ENCODE data around the gene SLC39A12.

SLC39A12 gene

DNA sequence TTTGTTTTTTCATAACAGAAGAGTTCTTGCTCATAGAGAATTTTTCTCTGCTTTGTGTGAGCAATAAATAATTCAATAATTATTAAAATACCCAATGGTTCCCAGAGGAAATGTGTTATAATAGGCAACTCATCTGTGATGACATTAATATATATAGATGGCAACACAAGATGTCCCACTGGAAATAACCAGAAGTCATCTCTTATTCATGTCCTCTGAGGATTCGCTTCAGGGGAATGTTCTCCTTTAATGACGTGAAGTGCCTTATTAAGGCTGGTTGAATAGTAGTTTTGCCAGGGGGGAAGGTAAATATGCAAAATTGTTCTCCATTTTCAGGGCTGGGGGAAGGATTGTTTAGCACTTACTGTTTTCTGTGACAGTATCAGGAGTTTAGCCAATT is 3.1 kb downstream of the SLC39A12 start:
- Histone ChIP-seq H2AFZ (ENCODE audit: low read depth, low read length, severe bottlenecking) (no peak overlapping the region), H3F3A (ENCODE audit: insufficient read depth) (no peaks in the 10 kb centered on the region), H3K79me2 (ENCODE audit: insufficient read depth, low read length) (no peaks in the 10 kb centered on the region), H3K9ac (ENCODE audit: low read length) (no peak overlapping the region), H4K20me1 (ENCODE audit: low read depth, low read length) (no peaks in the 10 kb centered on the region), H3K27me3 (ENCODE audit: low read length) (no peaks in the 10 kb centered on the region), H3K4me2 (ENCODE audit: low read depth, low read length, poor library complexity, severe bottlenecking) (no peak overlapping the region), H3K9me3 (ENCODE audit: insufficient read depth, low read length) (no peaks in the 10 kb centered on the region), H3K27ac (ENCODE audit: low read depth, low read length) (no peak overlapping the region), H3K9me2 (replicated peaks; ENCODE audit: insufficient read depth, low read length) (no peaks in the 10 kb centered on the region), H3K4me3 (ENCODE audit: insufficient read depth, low read length, poor library complexity, severe bottlenecking) (no peak overlapping the region), H3K36me3 (ENCODE audit: low read length) (no peaks in the 10 kb centered on the region)
- no peak for TF ChIP-seq EZH2phosphoT487 (conservative IDR thresholded peaks at IDR 0.05; ENCODE audit: low read length)
- TF ChIP-seq, protein P1, sequence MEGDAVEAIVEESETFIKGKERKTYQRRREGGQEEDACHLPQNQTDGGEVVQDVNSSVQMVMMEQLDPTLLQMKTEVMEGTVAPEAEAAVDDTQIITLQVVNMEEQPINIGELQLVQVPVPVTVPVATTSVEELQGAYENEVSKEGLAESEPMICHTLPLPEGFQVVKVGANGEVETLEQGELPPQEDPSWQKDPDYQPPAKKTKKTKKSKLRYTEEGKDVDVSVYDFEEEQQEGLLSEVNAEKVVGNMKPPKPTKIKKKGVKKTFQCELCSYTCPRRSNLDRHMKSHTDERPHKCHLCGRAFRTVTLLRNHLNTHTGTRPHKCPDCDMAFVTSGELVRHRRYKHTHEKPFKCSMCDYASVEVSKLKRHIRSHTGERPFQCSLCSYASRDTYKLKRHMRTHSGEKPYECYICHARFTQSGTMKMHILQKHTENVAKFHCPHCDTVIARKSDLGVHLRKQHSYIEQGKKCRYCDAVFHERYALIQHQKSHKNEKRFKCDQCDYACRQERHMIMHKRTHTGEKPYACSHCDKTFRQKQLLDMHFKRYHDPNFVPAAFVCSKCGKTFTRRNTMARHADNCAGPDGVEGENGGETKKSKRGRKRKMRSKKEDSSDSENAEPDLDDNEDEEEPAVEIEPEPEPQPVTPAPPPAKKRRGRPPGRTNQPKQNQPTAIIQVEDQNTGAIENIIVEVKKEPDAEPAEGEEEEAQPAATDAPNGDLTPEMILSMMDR (IDR thresholded peaks at IDR 0.05; ENCODE audit: insufficient read depth, low read length, poor library complexity, severe bottlenecking) = no peak

DNA sequence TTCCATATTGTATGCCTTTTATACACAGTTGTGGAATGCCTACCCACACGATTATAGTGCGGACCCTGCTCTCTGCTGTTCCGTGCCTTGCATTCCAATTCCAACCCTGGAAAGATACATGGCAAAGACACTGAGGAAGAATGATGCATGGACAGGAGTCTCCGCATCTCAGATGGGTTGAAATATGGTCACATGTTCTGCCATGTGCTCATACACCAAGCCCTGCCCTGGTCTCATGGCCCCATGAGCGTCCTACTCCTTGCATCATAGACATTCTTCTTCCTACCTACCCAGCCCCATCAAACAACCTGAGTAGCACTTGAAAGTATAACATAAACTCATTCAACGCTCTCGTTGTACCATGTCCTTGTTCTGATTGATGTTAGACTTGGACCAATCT is 6.3 kb downstream of the SLC39A12 start:
- Histone ChIP-seq H3K27ac (ENCODE audit: low read depth, low read length) (no peak overlapping the region), H3K9me2 (replicated peaks; ENCODE audit: insufficient read depth, low read length) (no peaks in the 10 kb centered on the region), H3K9ac (ENCODE audit: low read length) (no peak overlapping the region), H3K9me3 (ENCODE audit: insufficient read depth, low read length) (no peaks in the 10 kb centered on the region), H3K79me2 (ENCODE audit: insufficient read depth, low read length) (no peaks in the 10 kb centered on the region), H3K36me3 (ENCODE audit: low read length) (no peaks in the 10 kb centered on the region), H4K20me1 (ENCODE audit: low read depth, low read length) (no peaks in the 10 kb centered on the region), H3F3A (ENCODE audit: insufficient read depth) (no peaks in the 10 kb centered on the region), H3K4me3 (ENCODE audit: insufficient read depth, low read length, poor library complexity, severe bottlenecking) (no peak overlapping the region), H2AFZ (ENCODE audit: low read depth, low read length, severe bottlenecking) (no peak overlapping the region), H3K27me3 (ENCODE audit: low read length) (no peaks in the 10 kb centered on the region), H3K4me2 (ENCODE audit: low read depth, low read length, poor library complexity, severe bottlenecking) (no peak overlapping the region)
- no peak for TF ChIP-seq EZH2phosphoT487 (conservative IDR thresholded peaks at IDR 0.05; ENCODE audit: low read length)
- TF ChIP-seq, protein P1 (IDR thresholded peaks at IDR 0.05; ENCODE audit: insufficient read depth, low read length, poor library complexity, severe bottlenecking) = no peak

GRCh38 chr10:17959870-17960269 is 8.2 kb downstream of the SLC39A12 start:
- no peak overlapping the region for H2AFZ ChIP-seq (ENCODE audit: low read depth, low read length, severe bottlenecking)
- no peaks in the 10 kb centered on the region for H3K79me2 ChIP-seq (ENCODE audit: insufficient read depth, low read length)
- no peak overlapping the region for H3K9ac ChIP-seq (ENCODE audit: low read length)
- H3K36me3 ChIP-seq (ENCODE audit: low read length) = no peaks in the 10 kb centered on the region
- TF ChIP-seq EZH2phosphoT487 (conservative IDR thresholded peaks at IDR 0.05; ENCODE audit: low read length) = no peak
- TF ChIP-seq, protein P1 (IDR thresholded peaks at IDR 0.05; ENCODE audit: insufficient read depth, low read length, poor library complexity, severe bottlenecking) = no peak
- H3K9me2 ChIP-seq (replicated peaks; ENCODE audit: insufficient read depth, low read length) = no peaks in the 10 kb centered on the region
- no peaks in the 10 kb centered on the region for H3F3A ChIP-seq (ENCODE audit: insufficient read depth)
- H3K27me3 ChIP-seq (ENCODE audit: low read length) = no peaks in the 10 kb centered on the region
- no peaks in the 10 kb centered on the region for H4K20me1 ChIP-seq (ENCODE audit: low read depth, low read length)
- no peak overlapping the region for H3K4me3 ChIP-seq (ENCODE audit: insufficient read depth, low read length, poor library complexity, severe bottlenecking)
- no peaks in the 10 kb centered on the region for H3K9me3 ChIP-seq (ENCODE audit: insufficient read depth, low read length)
- H3K4me2 ChIP-seq (ENCODE audit: low read depth, low read length, poor library complexity, severe bottlenecking) = no peak overlapping the region
- H3K27ac ChIP-seq (ENCODE audit: low read depth, low read length) = no peak overlapping the region

All from SU-DHL-6 (cell line).